Effector memory CD4-positive, alpha-beta T cell (primary cell): Measurements from ENCODE around the gene TYR.

Experiments
- DNase-seq, 3 donors: peaks; one replicate each; pipeline ENCODE4 v3.0.0-alpha.2; 2020
- H3K27ac ChIP-seq: 2 replicates; pipeline ENCODE4 v1.7.0; 2013; ENCODE audit warnings: mild to moderate bottlenecking, low read length, moderate library complexity; ENCODE audit not compliant: insufficient read depth, poor library complexity, severe bottlenecking
- H3K27me3 ChIP-seq: replicated peaks from 2 replicates; pipeline ENCODE4 v1.7.0; 2013; ENCODE audit warnings: mild to moderate bottlenecking, low read length; ENCODE audit not compliant: insufficient read depth, control insufficient read depth, poor library complexity, severe bottlenecking
- H3K36me3 ChIP-seq: 2 replicates; pipeline ENCODE4 v1.7.0; 2013; ENCODE audit warnings: mild to moderate bottlenecking, low read length, moderate library complexity; ENCODE audit not compliant: control insufficient read depth, insufficient read depth
- H3K4me1 ChIP-seq: 2 replicates; pipeline ENCODE4 v1.7.0; 2013; ENCODE audit warnings: low read length, mild to moderate bottlenecking; ENCODE audit not compliant: control insufficient read depth, insufficient read depth, poor library complexity, severe bottlenecking
- H3K4me3 ChIP-seq: 2 replicates; pipeline ENCODE4 v1.7.0; 2013; ENCODE audit warnings: low read length, low read depth, mild to moderate bottlenecking; ENCODE audit not compliant: insufficient read depth, poor library complexity, severe bottlenecking
- H3K9me3 ChIP-seq: 2 replicates; pipeline ENCODE4 v1.7.0; 2013; ENCODE audit warnings: mild to moderate bottlenecking, low read length, moderate library complexity; ENCODE audit not compliant: control insufficient read depth
- total RNA-seq, 3 donors: gene quantifications; one replicate each; lab custom pipeline; 2026; lab: John Stamatoyannopoulos, UW

The TYR gene
- 0 reads per million in 3 donors for total RNA-seq

DNA sequence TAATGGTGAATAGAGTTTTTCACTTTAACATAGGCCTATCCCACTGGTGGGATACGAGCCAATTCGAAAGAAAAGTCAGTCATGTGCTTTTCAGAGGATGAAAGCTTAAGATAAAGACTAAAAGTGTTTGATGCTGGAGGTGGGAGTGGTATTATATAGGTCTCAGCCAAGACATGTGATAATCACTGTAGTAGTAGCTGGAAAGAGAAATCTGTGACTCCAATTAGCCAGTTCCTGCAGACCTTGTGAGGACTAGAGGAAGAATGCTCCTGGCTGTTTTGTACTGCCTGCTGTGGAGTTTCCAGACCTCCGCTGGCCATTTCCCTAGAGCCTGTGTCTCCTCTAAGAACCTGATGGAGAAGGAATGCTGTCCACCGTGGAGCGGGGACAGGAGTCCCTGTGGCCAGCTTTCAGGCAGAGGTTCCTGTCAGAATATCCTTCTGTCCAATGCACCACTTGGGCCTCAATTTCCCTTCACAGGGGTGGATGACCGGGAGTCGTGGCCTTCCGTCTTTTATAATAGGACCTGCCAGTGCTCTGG is at the start of gene TYR:
Gene TYR, plus strand, starts transcription at position 185 of the 541 bp plus-strand sequence. Its CDS starts 79 bp downstream, at position 264.
- no peak for DNase-seq
- Histone ChIP-seq H3K27me3 (no peaks in the 10 kb centered on the region), H3K4me1 (no peaks in the 10 kb centered on the region), H3K27ac (no peak within 1 kb of the TSS), H3K9me3 (no peaks in the 10 kb centered on the region), H3K36me3 (no peaks in the 10 kb centered on the region), H3K4me3 (no peak within 1 kb of the TSS)

DNA sequence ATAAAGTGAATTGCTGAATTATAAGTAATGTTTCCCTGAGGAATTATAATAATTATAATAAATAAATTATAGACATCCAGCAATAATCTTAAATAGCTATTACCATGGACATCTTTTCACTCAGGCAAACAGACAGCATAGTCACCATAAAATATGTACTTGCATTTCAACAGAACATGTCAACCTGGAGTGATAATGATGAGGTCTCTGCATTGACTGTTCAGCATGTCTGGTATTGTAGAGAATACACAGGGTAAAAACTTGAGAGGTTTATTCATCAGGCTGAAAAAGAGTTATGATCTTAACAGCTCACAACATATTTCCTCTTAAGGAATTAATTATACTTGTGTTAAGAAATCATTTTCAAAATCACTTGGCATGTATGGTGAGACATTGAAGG is 41.1 kb upstream of the TYR start:
- DNase-seq = no peak
- H3K27ac ChIP-seq = no peak overlapping the region
- no peaks in the 10 kb centered on the region for H3K27me3 ChIP-seq
- no peaks in the 10 kb centered on the region for H3K36me3 ChIP-seq
- H3K4me3 ChIP-seq = no peak overlapping the region
- no peaks in the 10 kb centered on the region for H3K4me1 ChIP-seq
- H3K9me3 ChIP-seq = no peaks in the 10 kb centered on the region

DNA sequence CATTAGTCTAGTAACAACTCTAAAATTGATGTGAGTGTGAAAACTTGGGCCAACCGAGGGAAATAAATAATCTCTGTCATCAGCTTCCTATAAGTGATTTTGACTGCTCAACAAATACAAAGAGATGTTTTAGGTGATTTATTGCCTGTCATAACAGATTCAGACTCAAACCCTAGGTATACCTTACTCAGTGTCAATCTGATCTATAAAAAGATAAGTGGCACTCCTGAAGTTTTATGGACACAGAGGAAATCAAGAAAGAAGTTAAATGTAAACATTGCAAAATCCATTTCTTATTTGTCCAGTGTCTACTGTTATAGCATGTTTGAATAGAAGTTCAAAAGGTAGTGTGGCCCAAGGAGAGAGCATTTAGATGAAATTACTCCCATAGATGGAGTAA is 30.4 kb upstream of the TYR start:
- H3K27me3 ChIP-seq = no peaks in the 10 kb centered on the region
- no peaks in the 10 kb centered on the region for H3K36me3 ChIP-seq
- no peaks in the 10 kb centered on the region for H3K9me3 ChIP-seq
- H3K27ac ChIP-seq = no peak overlapping the region
- DNase-seq = no peak
- H3K4me3 ChIP-seq = no peak overlapping the region
- H3K4me1 ChIP-seq = no peaks in the 10 kb centered on the region

DNA sequence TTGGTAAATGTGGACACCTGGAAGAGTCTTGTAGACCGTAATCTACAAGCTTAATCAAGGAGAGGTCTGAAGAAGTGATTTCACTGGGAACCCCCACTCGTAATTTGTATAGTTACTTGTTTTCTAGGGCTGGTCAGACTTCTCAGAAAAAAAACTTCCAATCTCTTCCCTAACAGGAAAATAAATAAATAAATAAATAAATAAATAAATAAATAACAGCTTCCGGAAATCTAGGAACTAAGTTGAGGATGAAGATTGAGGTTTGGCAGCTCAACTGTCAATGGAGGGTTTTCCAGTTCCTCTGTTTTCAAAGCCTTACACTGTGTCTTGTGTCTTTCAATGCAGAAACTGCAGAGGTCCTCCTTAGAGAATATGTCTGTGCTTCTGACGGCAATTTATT is 17.7 kb upstream of the TYR start:
- Histone ChIP-seq H3K4me3 (no peak overlapping the region), H3K27me3 (no peaks in the 10 kb centered on the region), H3K36me3 (no peaks in the 10 kb centered on the region), H3K9me3 (no peaks in the 10 kb centered on the region), H3K27ac (no peak overlapping the region), H3K4me1 (no peaks in the 10 kb centered on the region)
- no peak for DNase-seq

DNA sequence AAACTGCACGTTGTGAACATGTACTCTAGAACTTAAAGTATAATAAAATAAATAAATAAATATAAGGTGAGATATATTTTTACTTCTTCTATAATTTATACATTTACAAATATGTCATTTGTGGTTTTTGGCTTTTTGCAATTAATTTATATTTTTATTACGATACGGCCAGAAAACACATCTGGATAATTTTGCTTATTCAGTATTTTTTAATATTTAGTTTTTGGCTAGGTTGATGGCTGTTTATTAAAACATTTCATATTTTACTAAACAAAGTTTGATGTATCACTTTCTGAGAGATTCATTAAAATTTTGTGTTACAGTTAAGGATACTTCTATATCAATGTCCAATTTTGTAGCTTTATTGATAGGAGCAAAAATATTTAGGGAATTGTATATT is 15.7 kb upstream of the TYR start:
- Histone ChIP-seq H3K4me1 (no peaks in the 10 kb centered on the region), H3K4me3 (no peak overlapping the region), H3K27ac (no peak overlapping the region), H3K36me3 (no peaks in the 10 kb centered on the region), H3K9me3 (no peaks in the 10 kb centered on the region), H3K27me3 (no peaks in the 10 kb centered on the region)
- no peak for DNase-seq

DNA sequence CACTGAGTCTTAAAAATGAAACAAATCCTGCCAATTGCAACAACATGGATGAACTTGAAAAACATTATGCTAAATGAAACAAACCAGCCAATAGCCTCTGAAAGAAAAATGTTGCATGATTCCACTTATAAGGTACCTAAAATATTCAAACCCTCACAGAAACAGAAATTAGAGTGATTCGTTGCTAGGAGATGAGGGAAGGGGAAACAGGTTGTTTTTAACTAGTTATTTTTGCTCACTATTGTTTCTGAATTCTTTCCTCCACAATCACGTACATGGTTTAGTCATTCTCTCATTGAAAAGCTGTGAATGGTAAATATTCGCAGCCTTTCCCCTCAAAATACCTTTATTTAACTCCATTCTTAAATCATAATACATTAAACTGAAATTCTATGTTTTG is 14.0 kb upstream of the TYR start:
- no peak overlapping the region for H3K27ac ChIP-seq
- no peak overlapping the region for H3K4me3 ChIP-seq
- no peaks in the 10 kb centered on the region for H3K36me3 ChIP-seq
- H3K4me1 ChIP-seq = no peaks in the 10 kb centered on the region
- H3K27me3 ChIP-seq = no peaks in the 10 kb centered on the region
- H3K9me3 ChIP-seq = no peaks in the 10 kb centered on the region
- DNase-seq = no peak

DNA sequence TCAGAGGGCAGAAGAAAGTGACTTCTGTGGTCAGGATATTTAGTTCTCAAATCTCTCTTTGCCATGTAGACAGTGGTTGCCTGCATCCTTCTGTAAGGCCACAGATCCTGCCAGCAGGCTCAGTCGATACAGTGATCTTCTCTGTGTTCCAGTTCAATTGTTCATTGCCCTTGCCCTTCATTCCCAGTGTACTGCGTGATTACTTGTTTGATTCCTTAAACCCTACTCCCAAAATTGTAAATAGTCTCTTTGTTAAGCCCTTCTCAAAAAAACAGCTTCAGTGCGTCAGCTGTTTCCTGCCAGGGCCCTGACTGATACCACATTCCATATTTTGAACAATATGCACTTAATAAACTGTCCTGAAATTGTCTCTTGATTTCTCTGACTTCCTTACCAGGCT is 9.3 kb upstream of the TYR start:
- Histone ChIP-seq H3K27me3 (no peaks in the 10 kb centered on the region), H3K9me3 (no peaks in the 10 kb centered on the region), H3K36me3 (no peaks in the 10 kb centered on the region), H3K27ac (no peak overlapping the region), H3K4me3 (no peak overlapping the region), H3K4me1 (no peaks in the 10 kb centered on the region)
- no peak for DNase-seq

DNA sequence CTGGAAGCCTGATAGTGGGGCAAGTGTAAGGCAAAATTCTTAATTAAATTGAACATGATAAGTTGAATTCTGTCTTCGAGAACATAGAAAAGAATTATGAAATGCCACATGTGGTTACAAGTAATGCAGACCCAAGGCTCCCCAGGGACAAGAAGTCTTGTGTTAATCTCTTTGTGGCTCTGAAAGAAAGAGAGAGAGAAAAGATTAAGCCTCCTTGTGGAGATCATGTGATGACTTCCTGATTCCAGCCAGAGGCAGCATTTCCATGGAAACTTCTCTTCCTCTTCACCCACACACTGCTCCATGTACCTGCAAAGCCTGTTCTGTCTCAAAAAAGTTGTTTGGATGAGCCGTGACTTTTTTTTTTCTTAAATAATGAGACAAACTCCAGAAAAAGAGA is 1.9 kb upstream of the TYR start:
- no peaks in the 10 kb centered on the region for H3K9me3 ChIP-seq
- no peak overlapping the region for H3K4me3 ChIP-seq
- H3K36me3 ChIP-seq = no peaks in the 10 kb centered on the region
- H3K27me3 ChIP-seq = no peaks in the 10 kb centered on the region
- H3K27ac ChIP-seq = no peak overlapping the region
- H3K4me1 ChIP-seq = no peaks in the 10 kb centered on the region
- no peak for DNase-seq

DNA sequence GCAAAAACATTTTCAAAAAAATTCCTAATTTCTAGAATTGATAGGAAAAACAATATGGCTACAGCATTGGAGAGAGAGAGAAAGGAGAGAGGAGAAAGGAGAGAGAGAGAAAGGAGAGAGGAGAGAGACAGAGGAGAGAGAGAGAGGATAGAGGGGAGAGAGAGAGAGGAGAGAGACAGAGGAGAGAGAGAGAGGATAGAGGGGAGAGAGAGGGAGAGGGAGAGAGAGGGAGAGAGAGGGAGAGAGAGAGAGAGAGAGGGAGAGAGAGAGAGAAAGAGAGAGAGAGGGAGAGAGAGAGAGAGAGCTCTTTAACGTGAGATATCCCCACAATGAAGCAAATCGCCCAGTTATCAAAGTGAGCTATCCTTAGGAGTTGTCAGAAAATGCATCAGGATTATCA is 737 bp upstream of the TYR start:
- H3K27ac ChIP-seq = no peak overlapping the region
- DNase-seq = no peak
- no peaks in the 10 kb centered on the region for H3K4me1 ChIP-seq
- H3K27me3 ChIP-seq = no peaks in the 10 kb centered on the region
- no peaks in the 10 kb centered on the region for H3K36me3 ChIP-seq
- no peaks in the 10 kb centered on the region for H3K9me3 ChIP-seq
- H3K4me3 ChIP-seq = no peak overlapping the region

DNA sequence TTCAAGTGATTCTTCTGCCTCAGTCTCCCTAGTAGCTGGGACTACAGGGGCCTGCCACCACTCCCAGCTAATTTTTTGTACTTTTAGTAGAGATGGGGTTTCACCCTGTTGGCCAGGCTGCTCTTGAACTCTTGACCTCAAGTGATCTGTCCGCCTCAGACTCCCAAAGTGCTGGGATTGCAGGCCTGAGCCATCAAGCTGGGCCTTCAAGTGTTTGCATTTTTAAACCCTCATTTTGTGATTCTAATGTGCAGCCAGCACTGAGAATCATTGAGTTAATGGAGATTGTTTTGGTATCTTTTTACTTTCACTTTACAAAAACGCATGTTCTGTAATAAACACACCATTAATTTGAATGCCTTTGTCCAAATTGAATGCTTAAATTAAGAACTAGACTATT is 3.4 kb downstream of the TYR start:
- H3K9me3 ChIP-seq = no peaks in the 10 kb centered on the region
- no peak overlapping the region for H3K4me3 ChIP-seq
- H3K27ac ChIP-seq = no peak overlapping the region
- no peaks in the 10 kb centered on the region for H3K36me3 ChIP-seq
- no peaks in the 10 kb centered on the region for H3K27me3 ChIP-seq
- H3K4me1 ChIP-seq = no peaks in the 10 kb centered on the region
- DNase-seq = no peak
